HG03045 (cell line): ENCODE results near the gene ATP5PB.

ENCODE experiments used
- ATAC-seq: cut with Tn5 transposase; IDR thresholded peaks from one replicate; pipeline ENCODE4 v1.9.1; 2021; ENCODE audit warnings: mild to moderate bottlenecking, moderate library complexity; ENCODE audit not compliant: unreplicated experiment

ATP5PB gene

DNA sequence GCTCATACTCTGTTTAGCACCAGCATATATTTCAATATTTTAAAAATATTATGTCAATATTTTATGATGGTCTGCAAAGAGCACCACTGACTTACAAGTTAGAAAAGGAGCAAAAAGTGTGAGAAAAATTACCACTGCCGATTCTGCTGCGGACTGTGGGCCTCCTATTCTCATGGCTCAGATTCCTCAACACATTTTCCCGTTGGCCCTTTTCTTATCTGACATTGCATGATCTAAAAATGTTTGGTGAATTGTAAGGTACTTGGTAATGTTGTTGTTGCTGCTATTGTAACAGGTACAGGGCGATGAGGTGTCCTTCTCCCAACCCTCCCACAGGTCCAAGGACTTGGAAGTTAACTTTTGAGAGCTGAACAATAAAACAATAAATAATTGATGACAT is 25.3 kb downstream of the ATP5PB start:
- no peak for ATAC-seq

DNA sequence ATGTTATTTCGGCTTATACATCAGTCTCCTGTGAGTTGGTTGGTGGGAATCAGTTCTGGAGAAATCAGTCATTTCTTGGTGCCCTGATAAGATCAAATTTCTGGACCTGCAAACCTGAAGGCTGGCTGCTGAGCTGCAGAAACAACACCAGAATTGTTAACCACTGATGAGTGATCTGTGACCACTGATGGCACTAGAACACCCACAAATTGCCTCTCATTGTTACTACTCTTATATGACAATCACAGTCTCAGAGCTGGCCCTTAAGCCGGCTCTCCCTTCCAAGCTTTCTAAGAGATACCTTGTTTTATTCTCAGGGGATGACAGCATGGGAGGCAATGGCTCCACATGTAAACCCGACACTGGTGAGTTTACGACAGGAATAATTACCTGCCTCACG is 26.4 kb downstream of the ATP5PB start:
- ATAC-seq, result no peak

DNA sequence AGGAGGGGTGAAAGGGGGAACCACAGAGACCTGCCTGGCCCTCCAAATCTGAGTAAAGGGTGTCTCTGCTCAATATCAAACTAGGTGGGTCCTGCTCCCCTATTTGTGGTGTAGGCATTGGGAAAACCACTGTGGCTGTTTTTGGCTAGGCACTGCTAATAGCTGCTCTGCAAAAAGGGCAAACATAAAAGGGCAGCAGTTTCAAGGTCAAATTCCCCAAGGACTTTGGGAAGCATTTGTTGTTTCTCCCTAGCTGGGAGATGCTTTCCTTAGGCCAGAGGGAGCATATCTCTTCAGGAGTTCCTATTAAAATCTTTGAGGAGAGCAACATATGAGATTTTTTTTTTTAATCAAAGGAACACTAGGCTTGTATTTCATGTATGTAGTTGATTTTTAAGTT is 26.9 kb downstream of the ATP5PB start:
- ATAC-seq, result no peak

DNA sequence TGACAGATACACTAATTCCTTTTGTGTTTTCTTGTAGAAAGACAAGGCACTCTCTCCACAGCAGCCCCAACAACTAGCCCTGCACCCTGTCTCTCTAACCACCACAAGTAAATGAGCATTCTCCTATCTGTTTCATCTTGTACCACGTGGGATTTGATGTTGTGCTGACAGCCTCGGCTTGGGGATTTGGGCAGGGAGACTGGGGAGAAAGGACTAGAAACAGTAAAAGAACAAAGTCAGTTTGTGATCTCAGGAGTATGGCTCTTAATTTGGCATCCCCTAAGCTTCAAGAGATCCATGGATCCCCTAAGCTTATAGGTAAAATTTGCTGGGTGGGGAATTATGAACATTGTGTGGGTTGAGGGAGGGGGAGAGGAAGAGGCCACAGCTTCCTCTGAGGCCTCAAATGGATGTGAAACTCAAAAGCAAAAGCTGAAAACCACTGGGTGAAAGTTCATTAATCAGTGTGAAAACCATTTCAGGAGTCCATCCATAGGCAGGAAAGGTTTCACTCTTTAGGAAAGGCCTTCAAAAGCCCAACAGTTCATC is 27.6 kb downstream of the ATP5PB start:
- peak; percentile 55 for ATAC-seq

DNA sequence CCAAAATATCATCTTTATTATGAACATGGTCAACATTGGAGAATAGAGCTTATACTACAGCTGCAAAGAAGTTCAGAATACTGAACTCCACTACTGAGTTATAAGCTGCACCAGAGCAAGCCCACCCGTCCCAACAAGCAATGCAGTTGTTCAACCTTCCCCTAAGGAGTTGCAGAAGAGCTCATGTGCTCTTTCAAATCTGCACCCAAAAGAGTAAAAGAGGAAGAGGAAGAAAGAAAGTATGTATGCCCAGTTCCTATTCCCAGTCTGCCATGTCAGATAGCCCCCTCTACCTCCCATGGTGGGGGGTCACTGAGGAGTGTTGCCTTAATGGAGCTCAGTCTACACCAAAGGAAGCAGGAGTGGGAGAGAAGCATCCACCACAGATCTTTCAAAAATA is 31.4 kb downstream of the ATP5PB start:
- no peak for ATAC-seq

DNA sequence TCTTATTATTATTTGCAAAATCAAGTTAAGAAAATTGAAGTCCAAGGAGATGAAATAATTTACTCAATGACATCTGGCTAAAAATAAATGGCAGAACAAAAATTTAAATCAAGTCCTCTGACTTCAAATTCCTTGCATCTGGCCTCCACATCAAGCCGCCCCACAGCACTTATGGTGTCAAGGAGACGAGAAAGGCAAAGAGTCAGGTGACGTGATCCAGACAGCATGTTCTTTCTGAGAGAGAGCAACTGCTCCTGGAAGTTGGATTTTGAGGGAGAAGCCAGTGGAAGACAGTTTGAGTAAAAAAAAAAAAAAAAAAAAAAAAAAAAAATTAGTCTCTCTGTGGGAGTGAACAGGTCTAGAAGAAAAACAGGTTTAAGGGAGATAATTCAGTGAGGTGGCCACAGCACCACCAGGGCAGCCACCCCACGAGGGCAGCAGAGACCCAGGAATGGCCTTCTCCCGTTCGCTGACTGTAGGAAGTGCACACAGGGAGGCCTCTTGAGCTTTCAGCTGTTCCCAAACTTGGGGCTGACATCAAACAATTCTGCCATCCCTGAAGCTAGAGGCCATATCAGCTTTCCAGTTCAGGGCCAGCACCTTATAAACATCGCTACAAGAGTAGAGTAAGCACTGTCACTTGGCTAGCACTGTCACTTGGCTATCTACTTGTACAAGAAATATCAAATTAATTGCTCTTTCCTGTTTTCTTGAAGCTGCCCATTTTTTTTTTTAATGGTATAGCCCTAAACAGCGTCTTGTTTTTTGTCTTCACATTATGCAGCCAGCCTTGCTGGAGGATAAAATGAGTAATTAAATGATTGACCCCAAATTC is 32.3 kb downstream of the ATP5PB start:
- ATAC-seq, result peak; percentile 55

DNA sequence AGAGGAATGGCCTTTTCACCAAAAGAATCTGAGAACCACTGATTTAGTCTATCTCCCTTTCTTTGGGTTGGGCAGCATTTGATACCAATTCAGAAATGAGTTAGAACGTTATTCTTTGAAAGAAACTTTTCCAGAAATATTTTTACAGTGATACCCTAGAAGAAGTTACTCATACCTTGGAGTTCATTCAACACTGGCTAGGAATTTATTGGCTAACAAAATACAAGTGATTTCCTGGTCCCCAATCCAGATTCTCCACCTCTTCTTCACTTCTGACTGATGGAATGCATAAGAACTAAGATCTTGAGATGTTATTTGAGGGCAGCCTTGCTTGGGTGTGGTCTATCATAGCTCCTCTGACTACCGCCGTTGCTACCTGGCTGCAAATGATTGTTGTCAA is 33.9 kb downstream of the ATP5PB start:
- no peak for ATAC-seq

DNA sequence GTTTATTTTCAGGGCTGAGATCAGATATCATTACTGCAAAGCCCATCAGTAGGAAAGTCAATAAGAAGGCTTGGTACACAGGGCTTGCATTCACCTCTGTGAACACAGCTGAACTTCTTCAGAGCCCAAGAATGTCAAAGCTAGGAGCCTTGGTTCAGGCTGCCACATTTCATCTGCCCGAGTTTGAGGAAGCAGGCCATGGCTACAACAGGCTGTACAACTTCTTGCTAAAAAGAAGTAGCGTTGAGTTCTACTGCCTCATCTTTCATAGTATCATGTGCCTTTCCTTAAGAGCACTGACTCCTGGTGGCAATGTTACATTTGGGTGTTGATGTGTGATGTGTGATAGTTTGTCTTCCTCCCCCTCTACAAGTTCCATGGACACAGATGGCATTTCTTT is 34.6 kb downstream of the ATP5PB start:
- ATAC-seq, result no peak

DNA sequence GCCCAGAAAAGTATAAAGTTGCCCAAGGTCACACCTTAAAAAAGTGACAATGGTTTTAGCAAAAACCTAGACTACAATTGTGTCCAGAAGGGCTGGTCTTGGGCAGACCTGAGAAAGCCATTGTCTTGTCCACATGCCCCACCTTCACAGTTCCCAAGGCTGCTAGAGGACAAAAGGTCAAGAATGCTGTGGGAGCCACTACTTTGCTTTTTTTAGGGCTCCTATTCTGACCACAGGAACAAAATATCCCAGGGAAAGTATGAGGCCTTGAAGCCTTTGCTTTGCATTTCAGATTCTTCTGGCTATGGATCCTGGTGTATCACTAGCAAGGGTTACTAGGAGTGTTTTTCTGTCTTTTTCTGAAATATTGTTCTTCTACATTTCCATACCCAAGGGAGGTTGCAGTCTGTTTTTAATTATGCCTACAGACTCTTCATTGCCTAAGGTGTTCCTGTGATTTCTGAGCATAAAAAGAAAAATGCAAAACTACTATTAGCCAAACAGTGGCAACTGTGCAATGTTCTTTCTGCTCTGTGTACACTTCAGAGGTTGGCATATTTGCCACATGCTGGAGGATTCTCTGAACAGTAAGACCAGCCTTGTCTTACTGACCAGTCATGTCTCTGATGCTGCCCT is 35.2 kb downstream of the ATP5PB start:
- no peak for ATAC-seq

DNA sequence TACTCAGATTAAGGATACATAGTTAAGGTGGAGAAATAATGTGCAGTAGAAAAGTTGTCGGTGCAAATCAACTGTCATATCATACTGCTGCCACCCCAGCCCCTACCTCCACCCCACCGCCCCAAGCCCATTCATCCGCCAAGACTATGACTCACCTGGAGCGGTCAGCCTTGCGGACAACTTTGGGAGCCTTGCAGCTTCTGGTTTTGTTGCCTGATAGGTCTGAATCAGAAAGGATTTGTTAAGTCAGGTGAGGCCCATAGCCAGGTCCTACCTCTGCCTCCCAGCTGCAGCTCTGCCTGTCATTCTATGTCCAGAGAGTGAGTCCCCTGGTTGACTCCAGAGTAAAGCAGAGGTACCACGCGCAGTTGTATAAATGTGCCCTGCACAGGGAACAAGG is 37.2 kb downstream of the ATP5PB start:
- no peak for ATAC-seq

DNA sequence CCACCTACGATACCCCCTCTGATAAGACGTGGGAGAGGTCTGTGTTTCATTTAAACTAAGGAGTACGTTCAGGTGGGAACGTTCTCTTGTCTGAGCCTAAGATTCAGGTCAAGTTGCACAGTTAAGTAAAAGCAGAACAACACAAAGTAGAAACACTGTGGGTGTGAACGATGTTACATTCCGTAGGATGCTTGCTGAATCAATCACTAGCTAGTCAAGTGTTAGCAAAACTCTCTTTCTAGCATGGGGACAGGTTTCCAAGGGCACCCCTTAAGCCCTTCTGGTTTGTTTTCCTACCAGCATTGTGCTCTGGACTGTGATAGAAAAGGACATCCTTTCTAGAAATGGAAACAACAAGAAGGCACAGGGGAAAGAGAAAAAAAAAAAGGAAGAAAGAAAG is 37.9 kb downstream of the ATP5PB start:
- no peak for ATAC-seq

DNA sequence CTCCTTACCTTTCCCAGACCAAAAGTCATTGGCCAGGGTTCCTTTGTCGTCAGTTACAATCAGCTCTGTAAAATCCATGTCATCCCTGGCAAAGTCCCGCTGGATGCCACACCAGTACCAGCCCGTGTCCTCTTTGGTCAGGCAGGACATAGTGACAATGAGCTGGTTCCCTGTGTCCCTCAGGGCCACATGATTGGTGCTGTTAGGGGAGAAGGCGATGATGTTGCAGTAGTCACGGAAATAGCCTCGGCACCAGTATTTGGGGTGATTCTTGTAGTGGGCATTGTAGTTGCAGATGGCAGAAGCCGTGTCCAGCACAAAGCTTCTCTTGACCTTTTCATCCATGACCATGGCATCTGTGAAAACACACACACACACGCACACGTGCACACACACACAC is 39.4 kb downstream of the ATP5PB start:
- no peak for ATAC-seq

DNA sequence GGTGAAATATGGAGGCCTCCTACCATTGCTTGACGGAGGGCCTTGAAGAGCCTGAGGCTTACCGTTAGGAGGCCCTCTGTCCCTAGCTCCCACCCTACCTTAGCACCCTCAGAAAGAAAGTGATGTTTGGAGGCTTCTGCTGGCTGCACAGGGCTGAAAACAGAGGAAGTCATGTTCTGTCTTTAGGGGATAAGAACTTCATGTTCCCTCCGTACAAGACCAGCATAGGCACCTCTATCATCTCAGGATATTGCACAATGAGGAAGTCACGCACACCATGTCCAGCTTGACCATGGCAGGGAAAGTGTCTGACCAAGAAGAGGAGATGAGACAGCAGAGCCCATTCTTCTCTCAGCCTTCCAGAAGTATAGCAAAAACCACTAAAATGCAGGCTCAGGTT is 40.3 kb downstream of the ATP5PB start:
- no peak for ATAC-seq

DNA sequence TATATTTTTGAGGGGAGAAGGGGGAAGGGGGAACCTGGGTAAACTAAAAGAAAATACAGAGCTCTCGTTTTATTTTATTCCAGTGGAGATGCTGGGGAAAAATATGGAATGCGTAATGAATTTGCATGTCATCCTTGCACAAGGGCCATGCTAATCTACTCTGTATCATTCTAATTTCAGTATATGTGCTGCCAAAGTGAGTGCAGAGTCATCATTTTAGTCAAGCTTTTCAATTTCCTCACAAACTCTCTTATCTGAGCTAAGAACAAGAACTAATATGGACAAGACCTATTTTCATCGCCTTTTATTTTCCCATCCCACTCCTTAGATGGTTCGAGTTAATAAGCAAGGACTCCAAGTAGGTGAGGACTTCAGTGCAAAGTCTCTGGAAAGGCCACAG is 41.0 kb downstream of the ATP5PB start:
- ATAC-seq, result no peak

DNA sequence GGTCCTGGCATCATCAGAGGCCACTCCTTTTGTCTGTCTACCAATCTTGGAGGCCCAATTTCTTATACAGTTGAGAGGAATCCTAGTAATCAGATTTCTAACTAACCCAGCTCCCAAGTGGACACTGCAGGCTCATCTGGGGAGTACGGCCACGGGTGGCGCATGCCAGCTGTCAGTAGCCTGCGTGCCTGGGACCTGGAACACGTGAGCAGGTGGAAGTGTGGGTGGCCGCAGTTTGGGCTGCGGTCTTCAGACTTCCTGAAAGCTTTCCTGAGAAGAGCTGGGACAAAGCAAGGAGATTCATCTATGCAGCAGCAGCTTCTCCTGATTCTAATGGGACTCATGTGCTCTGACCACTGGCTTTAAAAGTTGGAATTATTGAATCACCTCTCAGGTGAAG is 41.8 kb downstream of the ATP5PB start:
- ATAC-seq, result no peak

DNA sequence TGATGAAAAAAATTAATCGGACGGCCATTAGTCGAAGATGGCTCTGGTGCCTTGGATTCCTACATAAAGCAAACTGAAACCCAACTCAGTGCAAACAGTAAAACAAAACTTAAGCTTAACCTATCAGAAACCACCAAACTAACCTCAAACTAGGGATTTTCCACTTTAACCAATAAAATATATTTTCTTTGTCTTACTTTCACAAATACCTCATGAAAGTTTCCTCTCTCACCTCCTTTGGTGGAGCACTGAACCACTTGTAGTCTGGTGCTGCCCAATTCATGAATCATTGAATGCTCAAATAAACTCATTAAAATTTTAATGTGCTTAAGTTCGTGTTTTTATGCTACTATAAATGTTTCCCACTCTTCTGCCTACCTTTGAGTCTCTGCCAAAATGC is 47.1 kb downstream of the ATP5PB start:
- no peak for ATAC-seq

DNA sequence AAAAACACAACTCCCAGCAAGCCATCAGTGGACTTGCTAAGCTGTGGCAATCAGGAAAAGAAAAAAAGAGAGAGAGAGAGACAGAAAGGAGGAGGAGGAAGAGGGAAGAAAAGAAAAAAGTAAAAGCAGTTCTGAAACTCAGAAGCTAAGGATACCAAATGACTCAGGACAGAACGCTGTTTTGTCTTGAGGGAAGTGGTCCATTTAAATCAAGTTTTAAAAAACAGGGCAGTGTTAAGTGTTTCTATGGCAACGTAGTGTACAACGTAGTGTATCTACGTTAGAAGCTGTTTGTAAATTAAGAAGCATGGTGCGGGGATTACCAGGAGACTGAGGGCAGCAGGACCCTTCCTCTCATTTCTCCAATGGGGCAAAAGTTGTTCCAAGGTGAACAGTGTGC is 48.3 kb downstream of the ATP5PB start:
- ATAC-seq, result no peak

DNA sequence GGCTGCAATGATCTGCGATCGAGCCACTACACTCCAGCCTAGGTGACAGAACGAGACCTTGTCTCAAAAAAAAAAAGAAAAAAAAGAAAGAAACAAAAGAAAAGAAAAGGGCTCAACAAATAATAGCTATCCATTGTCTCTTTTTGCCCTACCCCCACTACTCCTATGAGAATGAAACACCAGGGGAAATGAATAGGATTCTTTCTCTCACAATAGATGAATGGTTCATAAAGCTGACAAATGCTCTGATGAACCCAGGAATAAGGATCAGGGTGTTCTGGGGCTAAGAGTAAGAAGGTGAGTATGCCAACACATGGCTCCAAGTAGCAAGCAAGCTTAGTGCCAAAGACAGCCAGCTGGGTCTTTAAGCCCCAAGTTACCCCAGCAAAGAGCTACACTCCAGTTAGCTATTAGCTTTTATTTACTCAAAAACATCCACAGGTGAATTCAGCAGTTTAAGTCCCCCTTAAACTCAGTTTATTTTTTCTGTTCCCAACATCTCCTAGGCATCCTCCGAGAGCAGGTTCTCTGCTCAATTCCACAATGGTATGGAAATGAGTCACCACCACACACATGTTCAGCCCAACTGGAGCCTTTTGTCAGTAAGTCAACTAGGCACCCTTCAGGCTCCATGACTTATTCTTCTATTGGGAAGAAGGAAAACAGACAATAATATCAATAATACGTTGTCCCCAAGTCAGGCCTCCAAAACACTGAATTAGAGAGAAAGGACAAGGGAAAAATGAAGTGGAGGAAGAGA is 49.9 kb downstream of the ATP5PB start:
- no peak for ATAC-seq

DNA sequence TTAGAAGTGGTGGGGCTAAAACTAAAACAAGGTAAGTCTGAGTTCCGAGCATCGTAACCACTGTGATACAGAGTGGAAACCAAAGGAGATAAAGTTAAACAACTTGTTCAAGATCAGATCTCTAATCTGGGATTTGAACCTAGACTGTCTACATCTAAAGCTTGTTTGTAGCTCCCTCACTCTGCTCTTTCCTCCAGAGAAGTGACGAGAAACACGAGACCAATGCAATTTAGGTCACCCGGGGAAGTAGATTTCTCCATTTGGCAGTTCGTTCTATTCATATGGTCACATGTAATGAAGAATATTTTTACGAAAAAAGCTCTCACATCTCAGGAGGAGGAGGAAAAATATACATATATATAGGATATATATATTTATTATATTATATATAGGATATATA is 52.4 kb downstream of the ATP5PB start:
- no peak for ATAC-seq

DNA sequence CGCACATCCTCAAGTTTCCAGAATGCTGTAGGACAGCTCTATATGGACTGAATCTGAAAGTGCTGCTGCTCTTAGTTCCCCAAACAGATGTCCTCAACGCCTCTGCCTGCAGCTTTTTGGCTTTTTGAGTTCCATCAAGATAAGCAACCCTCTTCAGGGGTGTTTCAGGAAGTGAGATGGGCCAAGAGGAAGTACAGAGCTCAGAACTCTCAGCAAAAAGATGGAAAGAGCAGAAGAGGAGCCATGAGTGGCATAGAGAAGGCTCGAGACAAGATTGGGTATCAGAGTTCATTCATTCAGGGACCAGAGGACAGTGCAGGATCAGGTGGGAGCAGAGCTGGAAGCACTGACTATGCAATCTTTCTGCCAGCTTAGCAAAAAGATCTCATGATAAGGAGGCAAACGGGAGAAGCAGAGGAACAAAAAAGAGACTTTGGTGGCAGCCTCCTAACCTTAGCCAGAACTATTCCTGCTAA is 54.4 kb downstream of the ATP5PB start, which contains the start of the genes ADORA3 and TMIGD3:
Gene ADORA3 (minus strand): TSS at position 49 of the 476 bp plus-strand sequence. CDS start 279 bp downstream, outside the sequence.
Gene TMIGD3 (minus strand): TSS at position 49 of the 476 bp plus-strand sequence. CDS start 279 bp downstream, outside the sequence.
- no peak for ATAC-seq

DNA sequence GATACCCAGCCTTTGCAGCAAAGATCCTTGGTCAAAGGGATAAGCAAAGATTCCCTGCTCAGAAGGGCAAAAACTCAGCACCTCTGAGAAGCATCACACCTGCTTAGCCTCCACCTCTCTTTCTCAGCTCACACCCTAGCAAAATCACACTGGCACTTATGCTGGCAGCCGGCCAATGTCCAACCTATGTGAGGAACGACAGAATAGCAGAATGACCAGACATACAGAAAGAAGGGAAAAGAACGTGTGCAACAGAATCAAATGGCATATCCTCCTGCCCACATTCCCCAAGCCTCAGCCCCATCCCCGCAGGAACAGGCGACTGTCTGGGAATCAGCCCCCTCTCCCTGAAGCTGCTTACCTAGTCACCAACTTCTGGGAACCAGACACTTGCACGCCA is 54.8 kb downstream of the ATP5PB start:
- no peak for ATAC-seq
